Activated CD4-positive, CD25-positive, alpha-beta regulatory T cell treated with anti-CD3 and anti-CD28 coated beads, Interleukin-2, amount 50 U/mL, for 72 hours (primary cell): ENCODE data around the gene ANKAR.
A peak's percentile ranks its signal among the peaks of the same experiment; 100 is the strongest.
"Not testable (repeated sequence)": the region's sequence is repeated elsewhere in the genome, so short reads cannot be mapped to it uniquely, and the experiment has no call there.

ENCODE experiments used
- DNase-seq: peaks from one replicate; pipeline ENCODE4 v3.0.0; 2021

ANKAR gene, protein sequence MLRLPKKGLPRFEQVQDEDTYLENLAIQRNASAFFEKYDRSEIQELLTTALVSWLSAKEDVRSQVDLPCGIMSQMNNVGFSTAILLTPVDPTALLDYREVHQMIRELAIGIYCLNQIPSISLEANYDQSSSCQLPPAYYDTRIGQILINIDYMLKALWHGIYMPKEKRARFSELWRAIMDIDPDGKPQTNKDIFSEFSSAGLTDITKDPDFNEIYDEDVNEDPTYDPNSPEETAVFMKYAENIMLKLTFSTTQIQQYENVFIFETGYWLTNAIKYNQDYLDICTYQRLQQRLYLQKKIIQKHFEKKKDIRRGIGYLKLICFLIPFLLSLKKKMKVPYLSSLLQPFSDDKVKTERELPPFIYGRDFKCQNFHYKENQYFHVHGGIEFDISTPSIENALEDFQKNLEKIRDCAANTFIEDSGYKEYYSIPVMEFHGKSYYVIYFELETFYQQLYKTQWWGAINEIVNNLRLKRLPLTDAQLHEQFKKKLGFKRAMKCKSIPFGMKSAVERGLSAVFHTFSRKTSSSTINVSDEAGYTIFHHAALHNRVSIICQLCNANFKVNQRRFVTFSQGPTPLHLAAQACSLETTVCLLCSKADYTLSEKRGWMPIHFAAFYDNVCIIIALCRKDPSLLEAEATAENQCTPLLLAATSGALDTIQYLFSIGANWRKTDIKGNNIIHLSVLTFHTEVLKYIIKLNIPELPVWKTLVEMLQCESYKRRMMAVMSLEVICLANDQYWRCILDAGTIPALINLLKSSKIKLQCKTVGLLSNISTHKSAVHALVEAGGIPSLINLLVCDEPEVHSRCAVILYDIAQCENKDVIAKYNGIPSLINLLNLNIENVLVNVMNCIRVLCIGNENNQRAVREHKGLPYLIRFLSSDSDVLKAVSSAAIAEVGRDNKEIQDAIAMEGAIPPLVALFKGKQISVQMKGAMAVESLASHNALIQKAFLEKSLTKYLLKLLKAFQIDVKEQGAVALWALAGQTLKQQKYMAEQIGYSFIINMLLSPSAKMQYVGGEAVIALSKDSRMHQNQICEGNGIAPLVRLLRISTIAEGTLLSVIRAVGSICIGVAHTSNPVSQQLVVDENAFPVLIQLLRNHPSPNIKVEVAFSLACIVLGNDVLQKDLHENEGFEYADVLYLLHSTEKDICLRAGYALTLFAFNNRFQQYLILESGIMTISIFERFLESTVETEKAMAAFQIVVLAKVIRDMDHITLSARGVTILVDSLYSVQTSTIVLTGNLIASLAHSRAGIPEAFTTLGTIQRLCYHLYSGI (N-terminal part only)

DNA sequence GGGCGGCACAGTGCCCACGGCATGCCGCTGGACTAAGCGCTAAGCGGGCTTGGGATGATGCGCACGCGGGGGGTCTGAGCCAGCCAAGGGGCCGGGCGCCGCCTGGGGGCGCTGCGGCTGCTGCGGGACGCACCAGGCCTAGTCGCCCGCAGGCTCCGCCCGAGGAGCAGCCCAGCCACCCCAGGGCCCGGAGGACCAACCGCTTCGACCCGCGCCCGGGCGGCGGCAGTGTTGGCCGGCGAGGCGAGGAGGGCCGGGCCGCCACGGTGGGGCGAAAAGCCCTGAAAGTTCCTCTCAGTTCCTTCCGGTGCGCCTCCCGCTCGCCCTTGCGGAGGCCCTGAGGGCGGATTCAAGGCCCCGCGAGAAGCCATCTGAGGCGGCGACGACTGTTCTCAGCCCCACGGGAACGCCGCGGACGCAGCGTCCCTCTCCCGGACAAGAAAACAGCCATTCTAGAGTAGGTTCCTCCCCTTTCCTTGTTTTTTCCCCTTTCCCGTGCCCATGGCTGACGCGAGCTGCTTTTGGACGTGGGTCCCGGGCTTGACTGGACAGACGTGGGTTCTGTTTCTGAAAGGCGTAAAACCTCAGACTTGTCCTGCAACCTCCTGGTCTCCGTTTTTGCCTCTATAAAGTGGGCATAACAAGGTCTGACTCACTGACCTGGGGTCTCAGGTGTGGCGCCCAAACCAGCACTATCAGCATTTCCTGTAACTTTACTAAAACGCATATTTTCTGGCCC, at the start of gene ANKAR:
Gene ANKAR, plus strand, starts transcription at position 297 of the 739 bp plus-strand sequence. CDS start 1,821 bp downstream, outside the sequence.
- DNase-seq: peak; percentile 84

DNA sequence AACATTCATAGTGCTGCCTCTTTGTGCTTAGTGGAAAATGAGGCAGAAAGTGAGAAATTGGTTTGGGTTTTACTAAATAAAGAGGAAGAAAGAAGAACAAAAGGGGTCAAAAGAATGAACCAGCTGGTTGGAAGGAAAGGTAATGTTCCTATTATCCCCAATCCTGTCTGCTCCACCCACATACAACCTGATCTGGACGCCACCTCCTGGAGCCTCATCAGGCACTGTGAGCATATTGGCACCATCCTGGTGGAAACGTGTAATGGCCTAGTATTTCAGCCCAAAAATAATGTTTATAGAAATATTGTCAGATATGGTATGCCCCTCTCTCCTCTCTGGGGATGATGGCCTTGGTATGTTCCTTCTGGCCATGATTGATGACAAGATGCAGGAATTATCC, 48.8 kb upstream of the ANKAR start:
- DNase-seq: no peak

DNA sequence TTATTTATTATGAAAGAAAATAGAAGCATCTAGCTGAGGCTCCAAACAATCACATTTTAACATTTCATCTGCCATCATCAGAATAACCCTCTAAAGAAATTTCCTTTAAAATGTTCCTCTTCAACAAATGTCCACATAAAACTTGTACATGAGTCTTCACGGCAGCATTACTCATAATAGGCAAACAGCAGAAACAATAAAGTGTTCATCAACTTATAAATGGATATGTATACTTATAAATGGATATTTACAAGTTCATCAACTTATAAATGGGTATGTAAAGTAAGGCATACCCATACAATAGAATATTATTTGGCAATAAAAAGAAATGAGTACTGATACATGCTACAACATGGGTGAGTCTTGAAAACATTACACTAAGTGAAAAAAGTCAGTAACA, 46.7 kb upstream of the ANKAR start:
- DNase-seq: no peak

DNA sequence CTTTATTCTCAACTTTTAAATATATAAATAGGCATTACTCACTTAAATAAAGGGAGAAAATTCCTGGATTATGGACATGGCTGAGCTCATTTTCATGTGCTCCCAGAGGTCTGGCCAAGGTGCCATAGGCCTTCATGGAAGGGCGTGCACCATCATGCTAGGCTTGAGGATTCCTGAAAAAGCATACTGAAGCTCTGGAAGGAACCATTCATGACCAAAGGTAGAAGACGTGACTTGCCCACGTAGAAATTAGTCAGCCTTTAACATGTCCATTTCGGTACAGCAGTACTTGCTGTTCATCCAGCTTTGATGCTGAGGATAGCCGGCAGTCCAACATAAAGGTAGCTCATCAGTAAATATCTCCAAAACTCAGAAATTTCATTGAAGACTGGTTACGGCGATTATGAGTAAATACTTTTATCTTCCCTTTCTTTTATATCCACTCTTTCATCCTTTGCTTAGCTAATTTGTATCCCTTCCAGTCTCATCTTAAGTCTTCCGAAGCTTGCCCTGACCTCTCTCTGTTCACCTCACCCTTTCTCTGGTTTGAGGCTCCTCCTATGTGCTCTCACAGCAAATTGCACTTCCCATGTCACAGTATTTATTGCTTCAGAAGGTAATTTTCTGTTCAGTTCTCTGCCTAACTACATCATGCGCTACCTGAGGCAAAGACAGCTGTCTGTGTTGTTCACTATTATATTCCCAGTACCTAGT, 45.5 kb upstream of the ANKAR start:
- DNase-seq: no peak

DNA sequence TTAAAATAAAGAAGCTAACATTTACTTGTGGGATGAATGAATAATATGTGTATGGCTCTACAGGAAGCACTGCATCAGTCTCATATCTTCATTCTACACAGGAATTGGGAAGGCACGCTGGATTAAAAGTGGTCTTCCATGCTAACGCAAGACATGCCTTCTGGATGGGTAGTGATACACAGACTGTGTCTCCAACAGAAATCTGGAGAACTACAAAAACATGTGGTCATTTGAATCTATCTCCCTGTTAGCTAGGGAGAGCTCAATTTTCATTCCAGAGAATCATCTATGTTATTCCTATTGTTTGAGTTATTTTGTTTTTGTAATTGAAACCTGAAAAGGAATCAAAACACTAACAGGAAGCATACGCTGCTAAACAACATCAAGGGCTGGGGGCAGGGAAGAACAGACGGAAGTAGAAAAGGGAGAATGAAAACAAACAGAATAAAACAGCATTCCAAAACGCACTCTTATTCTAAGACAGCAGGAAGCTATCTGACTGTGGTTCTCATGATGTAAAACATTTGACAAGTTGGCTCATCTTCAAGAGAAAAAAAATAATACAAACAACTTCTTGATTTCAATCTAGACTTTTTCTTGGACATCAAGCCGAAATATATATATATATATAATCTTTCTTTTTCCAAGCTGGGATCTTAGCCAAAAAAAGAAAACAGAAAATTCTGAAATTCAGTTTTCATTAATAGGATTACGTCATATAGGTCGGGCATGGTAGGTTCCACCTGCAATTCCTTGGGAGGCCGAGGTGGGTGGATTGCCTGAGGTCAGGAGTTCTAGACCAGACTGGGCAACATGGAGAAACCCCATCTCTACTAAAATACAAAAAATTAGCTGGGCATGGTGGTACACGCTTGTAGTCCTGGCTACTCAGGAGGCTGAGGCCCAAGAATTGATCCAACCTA, 44.7 kb upstream of the ANKAR start:
- no peak for DNase-seq

DNA sequence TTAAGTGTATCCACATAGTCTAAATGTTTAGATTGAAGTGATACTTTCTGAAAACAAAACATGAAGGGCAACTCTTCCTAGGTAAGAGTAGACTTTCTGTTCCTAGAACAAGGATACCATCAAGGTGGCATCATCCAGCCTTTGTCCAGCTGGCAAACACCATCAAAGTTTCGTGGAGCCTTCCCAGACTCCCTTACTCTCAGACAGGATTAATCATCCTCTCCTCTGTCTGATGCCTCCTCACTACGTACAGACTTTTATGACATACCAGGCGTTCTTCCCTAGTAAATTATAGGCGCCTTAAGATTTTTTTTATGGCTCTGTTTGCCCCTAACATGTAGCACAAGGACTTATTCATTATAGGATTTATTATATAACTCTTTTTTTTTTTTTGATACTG, 42.6 kb upstream of the ANKAR start:
- no peak for DNase-seq

DNA sequence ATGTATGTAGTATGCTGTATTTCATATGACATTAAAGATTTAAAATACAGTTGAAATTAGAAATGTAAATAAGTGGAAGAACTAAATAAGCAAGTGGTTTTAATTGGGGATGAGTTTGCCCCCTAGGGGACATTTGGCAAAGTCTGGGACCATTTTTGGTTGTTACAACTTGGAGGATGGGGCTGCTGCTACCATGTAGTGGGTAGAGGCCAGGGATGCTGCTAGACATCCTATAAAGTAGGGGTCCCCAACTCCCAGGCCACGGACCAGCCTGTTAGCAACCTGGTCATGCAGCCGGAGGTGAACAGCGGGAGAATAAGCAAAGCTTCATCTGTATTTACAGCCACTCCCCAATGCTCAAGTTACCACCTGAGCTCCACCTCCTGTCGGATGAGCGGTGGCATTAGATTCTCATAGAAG, 41.1 kb upstream of the ANKAR start:
- no peak for DNase-seq

DNA sequence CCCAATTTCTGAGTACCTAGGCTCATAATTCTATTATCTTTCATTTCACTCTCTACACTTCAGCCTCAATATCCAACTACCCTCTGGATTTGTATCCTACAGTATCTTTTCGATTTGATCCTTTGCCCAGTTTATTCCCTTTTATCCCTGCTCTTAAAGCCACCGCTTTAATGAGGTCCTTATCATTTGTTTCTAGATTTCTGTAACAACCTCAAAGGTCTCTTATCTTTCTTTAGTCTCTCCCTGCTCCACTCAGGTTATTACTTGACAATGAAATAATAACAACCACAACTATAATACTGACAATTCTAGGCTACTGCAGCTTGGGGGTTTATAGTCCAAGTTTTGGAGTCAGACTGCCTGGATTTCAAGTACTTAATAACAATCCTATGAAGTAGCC, 39.1 kb upstream of the ANKAR start:
- no peak for DNase-seq

DNA sequence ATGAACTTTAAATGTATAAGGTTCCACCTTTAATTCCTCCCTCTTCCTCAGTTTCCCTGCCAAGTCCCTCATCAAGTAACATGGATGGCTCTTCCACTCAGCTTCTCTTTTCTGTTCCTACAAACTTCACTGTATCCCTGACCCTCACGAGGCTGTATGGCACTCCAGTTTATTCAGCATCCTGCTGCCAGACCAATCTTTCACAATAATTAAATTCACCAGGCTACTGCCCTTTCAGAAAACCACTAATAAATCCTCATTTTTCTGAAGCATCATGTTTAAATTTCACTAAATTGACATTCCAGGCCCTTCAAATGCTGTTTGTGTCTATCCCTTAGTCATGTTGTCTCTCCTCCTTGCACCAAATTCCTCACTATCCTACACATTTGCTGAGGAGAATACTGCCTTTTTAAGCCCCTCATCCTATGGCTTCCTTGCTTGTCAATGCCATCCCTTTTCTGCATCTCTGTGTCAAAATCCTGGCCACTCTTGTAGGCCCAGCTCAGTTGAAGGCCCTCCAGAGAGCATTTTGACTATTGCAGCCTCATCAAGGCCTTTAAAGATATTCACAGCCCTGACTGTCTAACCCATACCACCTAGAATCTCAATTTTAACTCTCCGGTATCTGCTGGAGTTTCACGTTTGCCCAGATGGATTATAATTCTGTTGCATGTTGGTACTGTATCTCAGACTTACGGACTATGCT, 36.0 kb upstream of the ANKAR start:
- DNase-seq: no peak

DNA sequence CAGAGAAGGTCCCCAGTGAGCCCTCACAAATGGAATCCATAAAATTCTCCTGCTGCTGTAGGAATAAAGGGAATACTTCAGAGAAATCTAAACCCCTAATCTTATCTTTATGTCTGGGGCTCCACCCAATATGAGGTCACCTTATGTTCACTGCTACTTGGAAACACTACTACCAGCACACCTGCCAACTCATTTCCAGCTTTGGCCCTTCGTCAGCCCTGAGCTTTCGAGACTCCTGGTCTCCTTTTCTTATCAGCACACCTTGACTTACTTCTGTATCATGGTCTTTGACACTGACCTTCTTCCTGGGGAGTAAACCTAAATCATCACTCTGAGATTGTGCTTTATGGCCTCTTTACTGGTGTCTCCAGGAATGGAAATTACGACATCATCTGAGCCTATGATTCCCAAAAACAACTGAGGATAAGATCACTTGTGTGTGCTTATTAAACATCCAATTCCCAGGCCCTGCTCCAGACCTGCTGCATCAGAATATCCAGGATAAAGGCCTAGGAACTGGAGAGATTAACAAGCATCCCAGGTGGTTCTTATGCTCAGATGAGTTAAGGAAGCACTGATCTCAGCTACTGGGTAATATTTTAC, 35.4 kb upstream of the ANKAR start:
- no peak for DNase-seq

DNA sequence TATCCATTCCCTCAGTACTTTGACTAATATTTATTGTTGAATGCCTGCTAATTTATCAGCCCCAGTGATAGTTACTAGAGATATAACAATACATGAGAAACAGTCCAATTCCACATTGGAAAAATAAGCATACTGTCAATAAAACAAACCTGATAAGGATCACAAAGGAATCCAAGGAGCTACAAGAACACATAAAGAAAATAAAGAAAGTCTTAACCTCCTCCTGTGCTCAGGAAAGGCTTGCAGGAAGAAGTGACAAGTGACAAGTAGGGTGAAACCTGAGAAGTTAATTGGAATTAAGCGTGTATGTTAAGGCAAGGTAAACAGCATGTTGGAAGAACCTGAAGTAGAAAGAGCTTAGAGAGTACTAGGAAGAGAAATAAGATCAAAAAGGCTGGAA, 33.5 kb upstream of the ANKAR start:
- no peak for DNase-seq

DNA sequence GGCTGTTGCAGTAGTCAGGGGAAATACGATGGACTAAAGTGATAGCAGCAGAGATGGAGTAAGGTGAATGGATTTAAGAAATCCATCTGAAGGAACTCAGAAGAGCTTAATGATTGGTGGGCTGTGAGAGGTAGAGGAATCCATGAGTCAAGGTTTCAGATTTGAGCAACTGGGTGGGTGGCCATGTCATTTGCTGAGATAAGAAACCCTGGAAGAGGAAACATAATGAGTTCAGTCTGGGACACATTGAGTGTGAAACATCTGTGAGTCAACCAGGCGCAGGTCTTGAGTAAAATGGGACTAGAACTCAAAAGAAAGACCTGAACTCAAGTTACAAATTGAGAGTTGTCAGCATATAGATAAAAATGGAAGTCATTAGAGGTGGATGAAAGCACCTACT, 32.9 kb upstream of the ANKAR start:
- DNase-seq: no peak

DNA sequence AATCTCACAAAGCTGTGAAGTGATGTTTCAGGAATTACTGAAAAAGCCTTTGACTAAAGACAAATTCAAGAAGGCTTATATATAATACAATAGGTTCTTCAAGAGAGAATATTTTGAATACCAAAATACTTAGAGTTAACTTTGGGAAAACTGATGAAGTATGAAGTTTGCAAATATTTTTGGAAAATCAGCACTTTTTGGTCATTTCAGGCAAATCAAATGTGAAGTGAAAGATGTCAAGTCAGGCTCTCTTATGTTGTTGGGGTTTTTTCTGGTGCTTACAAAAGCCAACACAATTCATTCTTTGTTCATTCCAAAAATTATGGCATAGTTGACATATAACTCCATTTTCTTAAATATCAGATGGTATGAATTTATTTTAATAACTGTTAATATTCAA, 27.9 kb upstream of the ANKAR start:
- no peak for DNase-seq

DNA sequence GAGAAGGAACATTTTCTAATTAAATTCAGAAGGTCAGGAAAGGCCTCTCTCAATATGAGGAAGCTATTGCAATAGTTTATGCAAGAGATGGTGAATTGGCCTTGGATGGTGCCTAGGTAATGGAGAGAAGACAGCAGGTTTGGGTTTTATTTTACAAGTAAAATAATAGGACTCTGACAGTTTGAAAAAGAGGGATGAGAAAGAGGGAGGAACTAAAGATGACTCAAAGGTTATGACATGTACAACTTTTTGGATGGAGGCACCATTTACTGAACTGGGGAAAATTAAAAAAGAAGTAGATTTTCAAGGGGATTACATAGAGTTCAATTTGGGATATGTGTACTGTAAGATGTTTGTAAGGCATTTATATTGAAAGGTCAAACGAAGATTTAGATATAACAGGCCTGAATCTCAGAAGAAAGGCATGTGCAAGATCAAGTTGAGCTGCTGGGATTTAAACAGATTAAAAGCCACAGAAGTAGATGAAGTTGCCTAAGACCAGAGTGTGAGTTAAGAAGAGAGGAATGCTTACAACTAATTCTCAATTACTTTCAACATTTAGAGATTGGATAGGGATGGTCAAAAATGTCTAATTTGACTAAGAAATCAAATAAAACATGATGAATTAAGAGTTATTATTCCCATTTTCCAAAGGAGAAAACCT, 25.5 kb upstream of the ANKAR start:
- no peak for DNase-seq

DNA sequence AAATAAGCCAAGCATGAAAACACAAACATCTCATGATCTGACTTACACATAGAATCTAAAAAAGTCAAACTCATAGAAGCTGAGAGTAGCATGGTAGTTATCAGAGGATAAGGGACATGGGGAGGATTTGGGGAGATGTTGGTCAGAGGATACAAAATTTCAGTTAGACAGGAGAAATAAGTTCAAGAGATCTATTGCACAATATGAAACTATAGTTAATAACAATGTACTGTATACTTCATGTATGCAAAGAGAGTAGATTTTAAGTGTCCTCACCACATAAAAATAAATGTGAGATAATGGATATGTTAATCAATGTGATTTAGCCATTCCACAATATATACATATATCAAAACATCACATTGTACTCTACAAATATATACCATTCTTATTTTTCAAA, 23.2 kb upstream of the ANKAR start:
- no peak for DNase-seq

DNA sequence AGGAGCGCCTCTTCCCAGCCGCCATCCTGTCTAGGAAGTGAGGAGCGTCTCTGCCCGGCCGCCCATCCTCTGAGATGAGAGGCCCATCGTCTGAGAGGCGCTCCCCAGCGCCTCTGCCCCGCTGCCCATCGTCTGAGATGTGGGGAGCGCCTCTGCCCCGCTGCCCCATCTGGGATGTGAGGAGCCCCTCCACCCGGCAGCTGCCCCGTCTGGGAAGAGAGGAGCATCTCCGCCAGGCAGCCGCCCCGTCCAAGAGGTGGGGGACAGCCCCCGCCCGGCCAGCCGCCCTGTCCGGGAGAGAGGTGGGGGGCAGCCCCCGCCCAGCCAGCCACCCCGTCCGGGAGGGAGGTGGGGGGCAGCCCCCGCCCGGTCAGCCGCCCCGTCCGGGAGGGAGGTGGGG, 21.0 kb upstream of the ANKAR start:
- not testable (repeated sequence) for DNase-seq

DNA sequence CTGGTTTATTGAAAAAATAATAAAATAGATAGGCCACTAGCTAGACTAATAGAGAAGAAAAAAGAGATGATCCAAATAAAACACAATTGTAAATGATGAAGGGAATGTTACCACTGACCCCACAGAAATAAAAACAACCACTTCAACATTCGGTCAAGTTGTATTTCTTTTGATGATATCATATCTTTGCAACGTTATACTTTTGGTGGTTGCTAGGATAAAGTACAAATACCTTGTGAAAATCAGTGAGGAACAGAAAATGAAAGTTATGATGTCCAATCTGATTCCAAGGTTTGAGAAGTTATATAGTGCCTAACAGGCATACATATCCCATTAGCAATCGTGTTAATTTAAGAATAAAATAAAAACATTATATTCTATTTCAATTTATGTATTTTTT, 19.8 kb upstream of the ANKAR start:
- DNase-seq: no peak

DNA sequence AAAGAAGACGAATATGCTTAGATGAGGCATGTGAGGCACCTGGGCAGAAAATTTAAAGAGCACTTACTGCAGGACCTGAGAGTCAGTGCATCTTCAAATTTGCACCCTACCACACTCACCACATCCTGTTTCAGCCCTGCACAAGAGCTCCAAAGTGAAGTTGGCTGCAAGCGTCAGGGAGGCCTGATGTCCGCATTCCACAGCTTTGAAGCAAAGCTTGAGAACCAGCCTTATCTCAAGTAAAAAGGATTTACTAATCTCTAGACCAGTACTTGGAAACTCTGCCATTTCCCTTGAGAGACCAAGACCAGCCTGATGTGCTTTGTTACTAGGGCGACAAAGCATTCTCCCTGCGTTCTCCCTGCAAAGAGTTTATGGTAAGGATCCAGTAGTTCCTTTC, 16.6 kb upstream of the ANKAR start:
- DNase-seq: no peak
